ENCODE data around the gene ANO6. TPM values are rescaled to one million over a fixed set of nuclear protein-coding genes. Genes with fewer than 3 reads are reported as not detected.

The ANO6 gene
- total and polyA plus RNA-seq, 2 donors (not counting 1 experiment from before 2014, with no cell fraction given), result 6.6 to 19.5 TPM

DNA sequence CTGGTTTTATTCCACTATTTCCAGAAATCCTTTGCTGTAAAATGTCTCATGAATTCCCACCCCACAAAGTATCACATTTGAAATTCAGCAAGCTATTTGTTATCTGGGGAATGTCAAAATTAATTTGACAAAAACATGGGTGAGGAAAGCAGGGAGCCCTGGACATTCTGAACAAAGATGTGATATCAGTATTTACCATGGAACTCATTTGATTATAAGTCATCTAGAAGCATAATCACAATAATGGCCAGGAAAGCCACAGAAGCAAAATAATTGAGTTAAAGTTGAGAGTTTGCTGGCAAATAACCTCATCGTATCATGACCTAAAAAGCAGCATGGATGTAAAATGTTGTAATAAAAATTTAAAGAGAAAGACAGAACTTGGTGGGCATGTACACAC is 96.1 kb downstream of the ANO6 start:
- Histone ChIP-seq H4K20me1 (ENCODE audit: control insufficient read depth, insufficient read depth, low read length, poor library complexity, severe bottlenecking) (no peaks in the 10 kb centered on the region), H3K36me3 (replicated peaks in 1 of 2; ENCODE audit: control extremely low read depth in 1 of 2, control insufficient read depth in 1 of 2, extremely low read depth in 1 of 2, insufficient read depth in 2 of 2, low read length in 1 of 2) (peaks cover 3 to 5% of the 10 kb centered on the region in 2 experiments), H3K4me1 (ENCODE audit: control insufficient read depth in 2 of 2, insufficient read depth in 2 of 2, low read length in 2 of 2) (no peaks in the 10 kb centered on the region), H3K4me2 (replicated peaks; ENCODE audit: low read depth, low read length, poor library complexity, severe bottlenecking) (no peak overlapping the region), H3K27me3 (replicated peaks in 1 of 4; ENCODE audit: control extremely low read depth in 1 of 4, control insufficient read depth in 3 of 4, insufficient read depth in 4 of 4, low read length in 3 of 4) (no peaks in the 10 kb centered on the region), H3K4me3 (ENCODE audit: control extremely low read depth in 1 of 5, extremely low read depth in 1 of 5, insufficient read depth in 1 of 5, low read depth in 2 of 5, low read length in 4 of 5) (no peak overlapping the region), H3K9me3 (ENCODE audit: control extremely low read depth in 1 of 3, control insufficient read depth in 2 of 3, insufficient read depth in 1 of 3, low read length in 2 of 3) (peaks cover 0 to 1% (median 0%) of the 10 kb centered on the region in 3 donors), H2AFZ (ENCODE audit: insufficient read depth, low read depth, low read length, poor library complexity, severe bottlenecking) (no peak overlapping the region), H3K79me2 (ENCODE audit: control insufficient read depth, insufficient read depth, low read length) (peaks cover 2% of the 10 kb centered on the region), H3K9ac (ENCODE audit: low read length) (no peak overlapping the region), H3K27ac (ENCODE audit: low read length in 2 of 2) (no peak overlapping the region)
- Mint-ChIP-seq H3K9me3 (ENCODE audit: insufficient read depth) (peaks cover 4% of the 10 kb centered on the region), H3K4me3 (no peak overlapping the region), H3K27ac (no peak overlapping the region), H3K4me1 (peaks cover 5% of the 10 kb centered on the region), H3K27me3 (no peaks in the 10 kb centered on the region)
- TF ChIP-seq, protein P1, sequence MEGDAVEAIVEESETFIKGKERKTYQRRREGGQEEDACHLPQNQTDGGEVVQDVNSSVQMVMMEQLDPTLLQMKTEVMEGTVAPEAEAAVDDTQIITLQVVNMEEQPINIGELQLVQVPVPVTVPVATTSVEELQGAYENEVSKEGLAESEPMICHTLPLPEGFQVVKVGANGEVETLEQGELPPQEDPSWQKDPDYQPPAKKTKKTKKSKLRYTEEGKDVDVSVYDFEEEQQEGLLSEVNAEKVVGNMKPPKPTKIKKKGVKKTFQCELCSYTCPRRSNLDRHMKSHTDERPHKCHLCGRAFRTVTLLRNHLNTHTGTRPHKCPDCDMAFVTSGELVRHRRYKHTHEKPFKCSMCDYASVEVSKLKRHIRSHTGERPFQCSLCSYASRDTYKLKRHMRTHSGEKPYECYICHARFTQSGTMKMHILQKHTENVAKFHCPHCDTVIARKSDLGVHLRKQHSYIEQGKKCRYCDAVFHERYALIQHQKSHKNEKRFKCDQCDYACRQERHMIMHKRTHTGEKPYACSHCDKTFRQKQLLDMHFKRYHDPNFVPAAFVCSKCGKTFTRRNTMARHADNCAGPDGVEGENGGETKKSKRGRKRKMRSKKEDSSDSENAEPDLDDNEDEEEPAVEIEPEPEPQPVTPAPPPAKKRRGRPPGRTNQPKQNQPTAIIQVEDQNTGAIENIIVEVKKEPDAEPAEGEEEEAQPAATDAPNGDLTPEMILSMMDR (IDR thresholded peaks at IDR 0.05), result no peak
- TF ChIP-seq EZH2 (IDR thresholded peaks at IDR 0.05; ENCODE audit: borderline replicate concordance, insufficient read depth, low read depth, low read length, poor library complexity, severe bottlenecking), result no peak
- ATAC-seq (ENCODE audit: low read depth) (no peak), DNase-seq (no peak)
- ChIA-PET POLR2A (no interaction called here), CTCF (no interaction called here)
- 100% methylated on average over 1 of the region's 1 CpG for WGBS (ENCODE audit: insufficient coverage)
- intact Hi-C loops (cut with micrococcal nuclease), result no loop called here

DNA sequence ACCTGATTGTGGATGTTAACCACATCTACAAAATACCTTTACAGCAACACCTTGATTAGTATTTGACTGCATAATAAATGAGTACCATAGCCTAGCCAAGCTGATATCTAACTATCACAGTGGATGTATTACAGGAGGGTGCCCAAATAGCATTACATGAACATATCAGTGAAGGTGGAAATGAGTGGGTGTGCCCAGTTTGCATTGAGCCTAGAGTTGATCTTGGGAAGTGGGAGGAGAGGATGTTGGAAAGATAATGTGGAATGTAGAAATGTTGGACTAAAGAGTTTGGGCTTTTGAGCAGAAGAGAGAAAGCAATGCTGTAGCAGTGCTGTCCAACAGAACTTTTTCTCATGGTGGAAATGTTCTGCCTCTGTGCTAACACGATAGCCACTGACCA is 98.9 kb downstream of the ANO6 start:
- Histone ChIP-seq H2AFZ (ENCODE audit: insufficient read depth, low read depth, low read length, poor library complexity, severe bottlenecking) (no peak overlapping the region), H3K27ac (ENCODE audit: low read length in 2 of 2) (no peak overlapping the region), H3K79me2 (ENCODE audit: control insufficient read depth, insufficient read depth, low read length) (peaks cover 2% of the 10 kb centered on the region), H3K4me1 (ENCODE audit: control insufficient read depth in 2 of 2, insufficient read depth in 2 of 2, low read length in 2 of 2) (no peaks in the 10 kb centered on the region), H3K36me3 (replicated peaks in 1 of 2; ENCODE audit: control extremely low read depth in 1 of 2, control insufficient read depth in 1 of 2, extremely low read depth in 1 of 2, insufficient read depth in 2 of 2, low read length in 1 of 2) (peaks cover 3 to 5% of the 10 kb centered on the region in 2 experiments), H3K27me3 (replicated peaks in 1 of 4; ENCODE audit: control extremely low read depth in 1 of 4, control insufficient read depth in 3 of 4, insufficient read depth in 4 of 4, low read length in 3 of 4) (no peaks in the 10 kb centered on the region), H3K4me2 (replicated peaks; ENCODE audit: low read depth, low read length, poor library complexity, severe bottlenecking) (no peak overlapping the region), H4K20me1 (ENCODE audit: control insufficient read depth, insufficient read depth, low read length, poor library complexity, severe bottlenecking) (no peaks in the 10 kb centered on the region), H3K4me3 (ENCODE audit: control extremely low read depth in 1 of 5, extremely low read depth in 1 of 5, insufficient read depth in 1 of 5, low read depth in 2 of 5, low read length in 4 of 5) (no peak overlapping the region), H3K9me3 (ENCODE audit: control extremely low read depth in 1 of 3, control insufficient read depth in 2 of 3, insufficient read depth in 1 of 3, low read length in 2 of 3) (peaks cover 0 to 1% (median 0%) of the 10 kb centered on the region in 3 donors), H3K9ac (ENCODE audit: low read length) (no peak overlapping the region)
- intact Hi-C loops (cut with micrococcal nuclease), result no loop called here
- H3K9me3 Mint-ChIP-seq (ENCODE audit: insufficient read depth), result peaks cover 4% of the 10 kb centered on the region
- TF ChIP-seq, protein P1 (IDR thresholded peaks at IDR 0.05), result no peak
- no peak for TF ChIP-seq EZH2 (IDR thresholded peaks at IDR 0.05; ENCODE audit: borderline replicate concordance, insufficient read depth, low read depth, low read length, poor library complexity, severe bottlenecking)
- ATAC-seq (ENCODE audit: low read depth) (no peak), DNase-seq (no peak)
- no peak overlapping the region for H3K27ac Mint-ChIP-seq
- no CpG with 5 or more reads among the region's 1 CpG for WGBS (ENCODE audit: insufficient coverage)
- CTCF ChIA-PET, result no interaction called here
- POLR2A ChIA-PET, result no interaction called here
- H3K27me3 Mint-ChIP-seq, result no peaks in the 10 kb centered on the region
- H3K4me1 Mint-ChIP-seq, result peaks cover 6% of the 10 kb centered on the region
- H3K4me3 Mint-ChIP-seq, result no peak overlapping the region

All from B cell (primary cell).